ENCODE data around the gene TBC1D3I. TPM values are rescaled to one million over a fixed set of nuclear protein-coding genes. Genes with fewer than 3 reads are reported as not detected.
"Not testable (repeated sequence)": the region's sequence is repeated elsewhere in the genome, so short reads cannot be mapped to it uniquely, and the experiment has no call there.

The TBC1D3I gene
- total and polyA plus RNA-seq, 2 of the 4 experiments (the other 2 are of a cell fraction): 0.07 TPM; not detected in 1

DNA sequence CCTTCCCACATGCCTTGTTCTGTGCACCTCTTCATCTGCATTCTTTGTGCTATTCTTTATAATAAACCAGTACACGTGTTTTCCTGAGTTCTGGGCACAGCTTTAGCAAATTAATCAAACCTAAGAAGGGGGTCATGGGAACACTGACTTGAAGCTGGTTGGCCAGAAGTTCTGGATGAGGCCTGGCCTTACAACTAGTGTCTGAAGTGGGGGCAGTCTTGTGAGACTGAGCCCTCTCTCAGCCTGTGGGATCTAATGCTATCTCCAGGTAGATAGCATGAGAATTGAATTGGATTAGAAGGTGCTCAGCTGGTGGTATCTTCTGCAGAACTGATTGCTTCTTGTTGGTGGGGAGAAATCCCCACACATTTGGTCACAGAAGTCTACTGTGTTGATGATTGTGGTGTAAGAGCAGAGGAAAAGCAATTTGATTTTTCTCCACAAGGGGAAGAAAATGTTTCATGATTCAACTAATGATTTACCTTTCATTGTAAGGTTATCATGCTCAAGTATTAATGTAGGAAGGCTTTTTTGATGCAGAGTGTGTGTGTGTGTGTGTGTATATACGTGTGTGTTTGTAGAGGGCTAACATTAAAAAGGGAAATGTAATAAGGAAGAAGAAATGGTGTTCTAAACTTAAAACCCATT lies 25.7 kb upstream of the TBC1D3I start:
- H3K9ac ChIP-seq (ENCODE audit: low read depth, low read length); H2BK5ac ChIP-seq (ENCODE audit: low read depth, low read length, poor library complexity, severe bottlenecking); intact Hi-C loops (cut with micrococcal nuclease); H3K9me3 ChIP-seq (ENCODE audit: control insufficient read depth, insufficient read depth, low read length); H4K8ac ChIP-seq (ENCODE audit: low read depth in 2 of 2, low read length in 2 of 2); H2AK9ac ChIP-seq (replicated peaks; ENCODE audit: low read depth, low read length, poor library complexity); H2BK120ac ChIP-seq (ENCODE audit: low read depth, low read length); H2BK20ac ChIP-seq (ENCODE audit: low read depth, low read length); H3K4ac ChIP-seq (ENCODE audit: low read depth, low read length); H4K5ac ChIP-seq (ENCODE audit: low read depth, low read length); H2AFZ ChIP-seq (replicated peaks; ENCODE audit: low read length, poor library complexity); H3K4me2 ChIP-seq (ENCODE audit: low read depth, low read length); BruUV-seq (replicated peaks); H3K36me3 ChIP-seq (ENCODE audit: control insufficient read depth, insufficient read depth, low read length); H2AK5ac ChIP-seq (ENCODE audit: low read depth, low read length); POLR2A ChIA-PET (ENCODE audit: unreplicated experiment); H3K9me1 ChIP-seq (ENCODE audit: insufficient read depth, low read length); H3K18ac ChIP-seq (ENCODE audit: low read depth, low read length); H2BK15ac ChIP-seq (ENCODE audit: low read depth, low read length); H4K91ac ChIP-seq (ENCODE audit: insufficient read depth, low read depth, low read length); CTCF ChIA-PET; H3K4me3 ChIP-seq (ENCODE audit: insufficient read depth, low read depth, low read length); H3K23ac ChIP-seq (ENCODE audit: low read depth, low read length); dilution Hi-C loops (cut with HindIII; ENCODE audit: low sequenced_read_pairs, unreplicated experiment); H3K56ac ChIP-seq (ENCODE audit: extremely low read depth, insufficient read depth, low read length); H3K27me3 ChIP-seq (ENCODE audit: control insufficient read depth, insufficient read depth, low read length); H3K27ac ChIP-seq (ENCODE audit: insufficient read depth, low read length); H3K79me1 ChIP-seq (ENCODE audit: low read depth in 1 of 2, low read length in 2 of 2); in situ Hi-C loops (cut with MboI; ENCODE audit: low sequenced_read_pairs); H3K4me1 ChIP-seq (ENCODE audit: control insufficient read depth, insufficient read depth, low read length); H3K14ac ChIP-seq (replicated peaks; ENCODE audit: low read depth, low read length); ATAC-seq (ENCODE audit: low read depth); DNase-seq; H4K20me1 ChIP-seq (ENCODE audit: insufficient read depth, low read length): not testable (repeated sequence)
- no CpG with 5 or more reads among the region's 2 CpGs for WGBS, 2 experiments (ENCODE audit: extremely low coverage in 2 of 2, insufficient read length in 1 of 2)

DNA sequence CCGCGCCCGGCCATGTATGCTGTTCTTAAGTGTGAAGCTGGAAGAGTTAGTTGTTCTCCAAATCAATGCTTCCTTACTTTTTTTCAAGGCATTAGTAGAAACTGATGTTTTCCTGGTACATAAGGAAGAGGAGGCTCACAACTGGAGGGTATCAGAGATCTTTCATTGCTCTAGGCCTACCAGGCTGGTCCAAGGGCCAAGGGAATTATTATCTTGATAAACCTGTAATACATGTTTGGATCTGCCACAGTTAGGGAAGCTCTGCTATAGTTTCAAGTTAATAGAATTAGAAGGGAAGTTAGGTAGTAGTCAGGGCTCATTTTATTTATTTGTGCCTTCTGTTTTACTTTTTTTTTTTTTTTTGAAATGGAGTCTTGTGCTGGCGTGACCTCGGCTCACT lies 19.8 kb upstream of the TBC1D3I start:
- H2BK120ac ChIP-seq (ENCODE audit: low read depth, low read length); H3K9ac ChIP-seq (ENCODE audit: low read depth, low read length); H2BK5ac ChIP-seq (ENCODE audit: low read depth, low read length, poor library complexity, severe bottlenecking); DNase-seq; H3K36me3 ChIP-seq (ENCODE audit: control insufficient read depth, insufficient read depth, low read length); H3K23ac ChIP-seq (ENCODE audit: low read depth, low read length); H4K8ac ChIP-seq (ENCODE audit: low read depth in 2 of 2, low read length in 2 of 2); POLR2A ChIA-PET (ENCODE audit: unreplicated experiment); H2AFZ ChIP-seq (replicated peaks; ENCODE audit: low read length, poor library complexity); in situ Hi-C loops (cut with MboI; ENCODE audit: low sequenced_read_pairs); H3K4ac ChIP-seq (ENCODE audit: low read depth, low read length); ATAC-seq (ENCODE audit: low read depth); dilution Hi-C loops (cut with HindIII; ENCODE audit: low sequenced_read_pairs, unreplicated experiment); H4K20me1 ChIP-seq (ENCODE audit: insufficient read depth, low read length); H3K4me3 ChIP-seq (ENCODE audit: insufficient read depth, low read depth, low read length); H2BK20ac ChIP-seq (ENCODE audit: low read depth, low read length); BruUV-seq (replicated peaks); H4K91ac ChIP-seq (ENCODE audit: insufficient read depth, low read depth, low read length); CTCF ChIA-PET; intact Hi-C loops (cut with micrococcal nuclease); H3K9me3 ChIP-seq (ENCODE audit: control insufficient read depth, insufficient read depth, low read length); H3K4me2 ChIP-seq (ENCODE audit: low read depth, low read length); H2BK15ac ChIP-seq (ENCODE audit: low read depth, low read length); H2AK5ac ChIP-seq (ENCODE audit: low read depth, low read length); H4K5ac ChIP-seq (ENCODE audit: low read depth, low read length); H3K56ac ChIP-seq (ENCODE audit: extremely low read depth, insufficient read depth, low read length); H3K14ac ChIP-seq (replicated peaks; ENCODE audit: low read depth, low read length); H3K4me1 ChIP-seq (ENCODE audit: control insufficient read depth, insufficient read depth, low read length); H2AK9ac ChIP-seq (replicated peaks; ENCODE audit: low read depth, low read length, poor library complexity); H3K18ac ChIP-seq (ENCODE audit: low read depth, low read length); H3K9me1 ChIP-seq (ENCODE audit: insufficient read depth, low read length); H3K27ac ChIP-seq (ENCODE audit: insufficient read depth, low read length); H3K79me1 ChIP-seq (ENCODE audit: low read depth in 1 of 2, low read length in 2 of 2); H3K27me3 ChIP-seq (ENCODE audit: control insufficient read depth, insufficient read depth, low read length): not testable (repeated sequence)
- WGBS, 2 experiments (ENCODE audit: extremely low coverage in 2 of 2, insufficient read length in 1 of 2): no CpG with 5 or more reads among the region's 5 CpGs
